ENCODE results near the gene RAB17.
A peak's percentile ranks its signal among the peaks of the same experiment; 100 is the strongest.

The RAB17 gene

GRCh38 chr2:237575869-237576862 is 14.4 kb downstream of the RAB17 start:
- DNase-seq, result no peak

DNA sequence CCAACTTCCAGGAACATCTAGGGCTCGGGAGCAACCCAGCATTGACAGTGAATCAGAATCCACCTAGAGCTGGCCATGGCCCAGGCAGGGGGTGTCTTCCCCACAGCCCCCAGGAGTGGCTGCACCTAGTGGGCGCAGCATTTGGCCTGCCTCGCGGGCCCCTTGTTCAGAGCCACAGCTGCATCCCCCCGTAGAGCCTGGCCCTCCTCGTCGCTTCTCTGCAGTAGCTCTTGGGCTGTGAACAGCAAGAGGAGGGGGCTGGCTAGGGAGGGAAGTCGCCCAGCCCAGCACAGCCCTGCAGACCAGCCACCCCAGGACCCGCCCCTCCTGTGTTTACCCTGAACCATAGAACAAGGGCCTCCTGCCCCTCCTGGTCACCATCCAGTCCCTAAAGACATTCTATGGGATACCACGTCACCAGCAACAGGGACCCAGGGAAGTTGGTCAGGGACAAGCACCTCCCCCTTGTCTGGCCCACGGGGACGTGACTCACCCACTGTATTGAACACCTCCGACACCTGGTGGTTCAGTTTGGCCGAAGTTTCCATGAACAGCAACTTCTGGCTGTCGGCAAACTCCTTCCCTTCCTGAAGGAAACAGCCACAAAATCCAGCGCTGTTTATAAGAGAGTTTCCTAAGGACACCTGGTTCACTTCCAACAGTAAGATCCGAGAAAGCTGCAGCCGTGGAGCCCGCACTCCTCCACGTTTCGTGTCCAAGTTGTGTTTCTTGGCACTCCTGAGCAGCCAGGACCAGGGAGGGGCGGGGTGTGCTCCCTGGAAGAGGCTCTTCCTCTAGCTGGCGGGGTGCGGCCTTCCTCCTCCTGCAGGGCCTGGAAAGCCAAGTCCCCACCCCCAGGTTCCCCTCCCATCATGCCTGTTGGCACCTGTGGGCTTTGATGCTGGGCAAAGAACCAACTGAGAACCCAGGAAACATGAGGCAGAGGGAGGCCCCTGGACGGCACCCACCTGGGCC is 15.4 kb downstream of the RAB17 start:
- no peak for DNase-seq

GRCh38 chr2:237574467-237574866 is 16.1 kb downstream of the RAB17 start:
- no peak for DNase-seq

- DNase-seq, result no peak
Measured at GRCh38 chr2:237573721-237574415, 16.7 kb downstream of the RAB17 start.

GRCh38 chr2:237572742-237573101 is 17.8 kb downstream of the RAB17 start:
- no peak for DNase-seq

DNA sequence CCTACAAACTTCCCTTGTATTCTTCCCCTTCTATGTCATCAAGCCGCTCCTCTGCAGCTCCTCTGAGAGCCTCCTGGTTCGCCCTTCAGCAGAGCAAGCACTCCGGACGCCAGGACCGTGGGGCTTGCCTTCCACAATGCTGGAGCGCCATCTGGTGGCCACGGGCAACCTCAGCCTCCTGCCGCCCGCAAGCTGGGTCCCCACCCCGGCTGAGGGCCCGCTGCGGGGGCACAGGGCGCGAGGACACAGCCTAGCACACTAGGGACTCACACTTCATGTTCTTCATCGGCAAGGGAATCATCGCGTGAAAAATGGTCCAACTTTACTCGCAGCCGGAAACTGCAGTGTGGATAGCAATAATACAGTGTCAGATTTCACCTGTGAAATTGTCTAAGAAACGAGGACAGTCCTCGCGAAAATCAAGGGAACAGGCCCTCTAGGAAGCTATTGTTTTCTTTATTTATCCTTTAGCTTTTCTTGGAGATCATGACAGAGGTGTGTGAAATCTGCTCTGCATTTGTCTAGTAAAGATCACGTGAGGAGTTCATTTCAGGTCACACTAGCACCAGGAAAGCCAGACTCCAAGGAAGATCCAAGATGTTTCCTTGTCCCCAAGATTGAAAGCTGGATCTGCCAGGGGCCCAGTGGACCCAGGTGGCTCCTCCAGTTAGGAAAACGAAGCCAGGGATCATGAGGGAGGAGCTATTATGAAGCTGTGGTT is 18.4 kb downstream of the RAB17 start:
- peak; percentile 86 for DNase-seq

GRCh38 chr2:237571551-237571950 is 19.0 kb downstream of the RAB17 start:
- no peak for DNase-seq

DNA sequence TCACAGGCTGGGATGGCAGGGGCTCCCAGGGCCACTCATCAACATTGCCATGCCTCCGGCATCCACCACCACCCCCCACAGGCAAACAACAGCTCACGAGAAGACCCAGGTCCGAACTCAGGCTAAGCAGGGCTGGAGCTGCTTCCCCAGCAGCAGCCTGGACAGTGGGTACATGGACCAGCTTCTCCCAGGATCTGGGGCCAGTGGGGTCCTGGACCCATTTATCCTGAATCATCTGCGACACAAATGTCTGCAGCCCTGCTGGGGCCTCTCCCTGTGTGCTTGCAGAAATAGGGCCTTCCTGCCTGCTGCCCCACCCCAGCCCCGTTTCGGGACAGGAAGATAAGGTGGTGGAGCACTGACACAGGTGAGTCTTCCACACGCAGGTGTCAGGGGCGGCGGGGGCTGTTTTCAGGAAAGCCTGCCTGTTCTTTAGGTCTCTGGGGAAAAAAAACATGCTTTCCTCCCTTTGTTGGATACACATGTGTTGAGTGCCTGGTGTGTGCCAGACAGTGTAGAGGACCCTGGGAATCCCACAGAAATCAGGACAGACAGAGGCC is 19.7 kb downstream of the RAB17 start:
- DNase-seq, result no peak

GRCh38 chr2:237569896-237570295 is 20.6 kb downstream of the RAB17 start:
- no peak for DNase-seq

DNA sequence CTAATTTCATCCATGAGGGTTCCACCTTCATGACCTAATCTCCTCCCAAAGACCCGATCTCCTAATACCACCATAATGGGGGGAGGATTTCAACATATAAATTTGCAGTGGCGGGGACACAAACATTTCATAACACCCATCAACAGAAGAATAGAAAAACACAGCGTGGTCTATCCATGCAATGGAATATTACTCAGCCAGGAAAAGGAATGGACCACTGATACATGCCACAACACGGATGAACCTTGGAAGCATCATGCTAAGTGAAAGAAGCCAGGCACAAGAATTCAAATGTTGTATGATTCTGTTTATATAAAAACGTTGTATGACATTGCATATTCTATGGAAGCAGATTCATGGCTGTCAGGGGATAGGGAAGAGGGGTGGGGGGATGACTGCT is 21.5 kb downstream of the RAB17 start:
- DNase-seq, result no peak

DNA sequence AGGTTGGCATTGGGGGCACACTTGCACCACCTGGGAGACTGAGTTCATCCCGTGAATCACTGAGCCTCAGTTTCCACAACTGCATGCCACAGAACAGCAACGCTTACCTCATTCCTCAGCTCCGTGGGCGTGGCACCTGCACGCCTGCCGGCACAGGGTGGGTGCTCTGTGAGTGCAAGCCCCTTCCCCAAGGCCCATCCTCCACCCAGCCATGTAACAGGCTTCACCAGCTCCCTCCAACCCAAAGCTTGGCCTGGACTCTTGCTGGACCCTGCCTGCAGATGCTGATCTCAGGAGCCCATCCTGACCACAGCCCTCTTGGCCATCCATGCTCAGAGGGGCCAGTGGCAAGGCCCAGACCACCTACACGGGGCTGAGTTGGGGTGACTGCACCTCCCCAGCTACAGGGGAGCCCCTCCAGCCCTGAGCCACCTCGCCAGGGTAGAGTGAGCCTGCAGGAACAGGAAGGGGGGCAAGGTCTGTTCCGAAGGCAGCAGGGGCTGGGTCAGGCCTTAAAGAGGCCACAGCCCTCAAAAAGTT is 22.3 kb downstream of the RAB17 start:
- no peak for DNase-seq

DNA sequence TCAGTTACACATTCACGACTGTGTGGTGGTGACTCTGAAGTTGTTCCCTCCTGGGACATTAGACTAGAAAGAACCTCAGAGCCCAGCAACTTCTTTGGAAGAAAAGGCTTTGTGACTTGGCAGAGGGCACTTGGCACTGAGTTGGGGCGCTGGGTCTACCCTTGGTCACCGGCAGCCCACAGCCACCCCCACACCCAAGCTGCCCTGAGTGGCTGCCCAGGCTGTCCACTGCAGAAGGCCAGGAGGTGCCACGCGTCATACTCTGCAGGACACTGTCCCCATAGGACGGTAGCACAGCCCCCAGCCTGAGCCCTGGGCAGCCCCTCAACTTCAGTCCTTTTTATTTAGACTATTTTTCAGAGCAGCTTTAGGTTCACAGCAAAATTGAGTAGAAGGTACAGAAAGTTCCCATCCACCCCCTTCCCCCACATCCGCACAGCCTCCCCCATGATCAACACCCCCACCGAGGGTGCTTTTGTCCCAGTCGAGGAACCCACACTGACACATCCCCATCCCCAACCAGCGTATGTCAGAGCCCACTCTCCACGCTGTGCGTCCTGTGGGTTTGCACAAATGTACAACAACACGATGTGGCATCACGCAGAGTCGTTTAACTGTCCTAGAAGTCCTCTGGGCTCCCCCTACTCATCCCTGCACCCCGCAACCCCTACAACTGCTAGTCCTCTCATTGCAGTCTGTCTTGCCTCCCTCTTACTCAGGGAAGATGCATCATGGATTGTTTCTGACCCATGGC is 23.1 kb downstream of the RAB17 start:
- no peak for DNase-seq

DNA sequence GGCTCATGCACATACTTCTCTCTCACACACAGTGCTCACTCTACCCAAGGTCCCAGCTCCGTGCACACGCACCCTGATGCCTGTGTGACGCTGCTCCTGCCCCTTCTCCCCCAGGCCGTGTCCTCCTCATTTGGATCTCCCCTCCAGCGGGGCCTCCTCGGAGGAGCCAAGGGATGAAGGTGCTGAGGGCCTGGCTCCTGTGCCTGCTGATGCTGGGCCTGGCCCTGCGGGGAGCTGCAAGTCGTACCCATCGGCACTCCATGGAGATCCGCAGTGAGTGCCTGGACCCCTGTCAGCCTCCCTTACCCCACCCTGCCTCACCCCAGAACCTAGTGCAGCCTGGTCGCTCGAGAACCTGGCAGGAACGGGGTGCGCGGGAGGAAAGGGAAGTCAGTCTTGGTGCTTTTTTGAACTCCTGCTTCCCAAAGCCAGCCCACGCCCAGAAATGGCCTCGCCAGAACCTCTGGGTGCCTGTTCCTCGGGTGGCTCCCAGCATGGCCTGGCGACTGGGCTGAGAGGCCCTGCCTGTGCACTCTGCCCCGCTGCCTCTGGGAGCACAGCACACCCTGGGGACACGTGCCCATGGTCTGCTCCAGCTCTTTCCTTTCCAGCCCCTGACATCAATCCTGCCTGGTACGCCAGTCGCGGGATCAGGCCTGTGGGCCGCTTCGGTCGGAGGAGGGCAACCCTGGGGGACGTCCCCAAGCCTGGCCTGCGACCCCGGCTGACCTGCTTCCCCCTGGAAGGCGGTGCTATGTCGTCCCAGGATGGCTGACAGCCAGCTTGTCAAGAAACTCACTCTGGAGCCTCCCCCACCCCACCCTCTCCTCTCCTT is 23.9 kb downstream of the RAB17 start, which contains the start of gene PRLH:
TSS of gene PRLH (plus strand) at position 174 of the 835 bp plus-strand sequence. CDS start at position 174, 0 bp downstream.
- no peak for DNase-seq

DNA sequence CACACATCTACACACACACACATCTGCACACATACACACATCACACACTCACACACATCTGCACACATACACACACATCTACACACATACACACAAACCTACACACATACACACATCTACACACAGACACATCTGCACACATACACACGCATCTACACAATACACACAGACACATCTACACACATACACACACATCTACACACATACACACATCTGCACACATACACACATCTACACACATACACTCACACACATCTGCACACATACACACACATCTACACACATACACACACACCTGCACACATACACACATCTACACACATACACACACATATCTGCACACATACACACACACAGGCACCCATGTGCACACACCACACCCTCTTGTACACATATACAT is 24.6 kb downstream of the RAB17 start:
- no peak for DNase-seq

- no peak for DNase-seq
Measured at GRCh38 chr2:237564526-237565131, 25.9 kb downstream of the RAB17 start.

DNA sequence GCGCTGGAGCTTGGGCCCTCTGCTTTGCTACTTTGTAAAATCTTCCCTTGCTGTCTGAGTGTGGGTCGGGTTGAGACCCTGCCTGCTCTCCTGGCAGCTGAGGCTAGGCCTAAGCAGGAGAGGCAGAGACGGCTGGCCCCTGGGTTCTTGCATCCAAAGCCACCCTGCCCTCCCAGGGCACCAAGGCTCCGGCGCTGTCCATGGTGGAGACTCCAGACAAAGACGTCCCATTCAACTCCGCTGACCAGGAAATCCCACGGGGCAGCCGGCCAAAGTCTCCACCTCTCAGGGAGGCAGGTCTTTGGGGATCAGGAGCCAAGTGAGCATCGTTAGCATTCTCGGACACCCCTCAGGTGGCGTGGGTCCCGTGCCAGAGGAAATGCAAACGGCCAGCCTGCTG is 26.7 kb downstream of the RAB17 start:
- no peak for DNase-seq

GRCh38 chr2:237561221-237561620 is 29.3 kb downstream of the RAB17 start:
- DNase-seq, result no peak

DNA sequence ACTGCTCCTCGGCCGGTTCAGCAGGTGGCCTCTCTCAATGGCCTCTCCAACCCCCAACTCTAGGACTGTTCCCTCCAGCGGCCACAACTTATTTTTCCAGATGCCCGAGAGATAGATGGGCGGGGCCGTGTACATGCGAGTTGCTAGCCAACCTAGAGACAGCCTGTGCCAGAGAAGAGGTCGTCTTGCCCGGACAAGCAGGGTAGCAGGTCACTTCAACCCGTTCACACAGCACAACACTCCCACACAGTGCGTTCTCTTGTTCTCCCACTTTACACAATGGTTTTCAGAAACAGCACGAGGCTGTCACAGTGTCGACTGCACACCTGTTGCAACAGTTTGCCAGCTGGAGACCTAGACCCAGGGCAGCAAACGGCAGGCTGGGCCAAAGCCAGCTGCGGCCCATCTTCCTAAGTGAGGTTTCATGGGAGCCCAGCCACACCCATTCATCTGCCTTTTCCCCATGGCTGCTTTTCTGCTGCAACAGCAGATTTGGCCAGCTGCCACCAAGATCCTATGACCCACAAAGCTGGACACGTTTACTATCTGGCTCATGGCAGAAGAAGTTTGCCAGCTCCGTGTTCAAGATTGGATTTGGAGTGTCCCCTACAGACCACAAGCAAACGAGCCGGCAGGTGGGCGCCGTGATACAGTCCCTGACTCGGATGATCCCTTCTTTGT is 31.4 kb downstream of the RAB17 start:
- peak; percentile 88 for DNase-seq

- DNase-seq, result no peak
Measured at GRCh38 chr2:237557633-237558015, 32.9 kb downstream of the RAB17 start.
